GM10266 (cell line): ENCODE data around the gene TBC1D7.
"Not testable (repeated sequence)": the region's sequence is repeated elsewhere in the genome, so short reads cannot be mapped to it uniquely, and the experiment has no call there.

Experiments
- DNase-seq: peaks from one replicate; pipeline ENCODE4 v3.0.0; 2012; ENCODE audit errors: extremely low spot score
- TF ChIP-seq, protein P1 (sequence below): IDR thresholded peaks from 2 replicates; pipeline ENCODE4 v1.5.1; 2012; ENCODE audit warnings: mild to moderate bottlenecking, low read depth; ENCODE audit not compliant: control insufficient read depth, insufficient read depth; ENCODE audit errors: missing control alignments

The TBC1D7 gene

DNA sequence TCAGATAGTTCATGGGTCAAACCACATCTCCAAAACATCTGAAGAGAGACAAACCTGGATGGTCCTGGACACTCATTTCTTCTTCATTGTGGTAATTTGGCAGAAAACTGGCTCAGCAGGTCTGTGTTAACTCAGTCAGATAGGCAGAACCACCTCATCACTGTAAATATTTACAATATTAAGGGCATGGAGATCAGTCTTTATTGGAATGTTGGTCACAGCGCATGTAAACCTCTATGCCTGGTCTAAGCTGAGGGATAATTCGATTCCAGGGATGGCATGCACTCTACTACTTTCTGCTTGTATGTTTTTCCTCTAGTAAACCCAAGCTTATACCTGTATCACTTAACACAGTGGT, 4.0 kb upstream of the TBC1D7 start:
- no peak for DNase-seq

DNA sequence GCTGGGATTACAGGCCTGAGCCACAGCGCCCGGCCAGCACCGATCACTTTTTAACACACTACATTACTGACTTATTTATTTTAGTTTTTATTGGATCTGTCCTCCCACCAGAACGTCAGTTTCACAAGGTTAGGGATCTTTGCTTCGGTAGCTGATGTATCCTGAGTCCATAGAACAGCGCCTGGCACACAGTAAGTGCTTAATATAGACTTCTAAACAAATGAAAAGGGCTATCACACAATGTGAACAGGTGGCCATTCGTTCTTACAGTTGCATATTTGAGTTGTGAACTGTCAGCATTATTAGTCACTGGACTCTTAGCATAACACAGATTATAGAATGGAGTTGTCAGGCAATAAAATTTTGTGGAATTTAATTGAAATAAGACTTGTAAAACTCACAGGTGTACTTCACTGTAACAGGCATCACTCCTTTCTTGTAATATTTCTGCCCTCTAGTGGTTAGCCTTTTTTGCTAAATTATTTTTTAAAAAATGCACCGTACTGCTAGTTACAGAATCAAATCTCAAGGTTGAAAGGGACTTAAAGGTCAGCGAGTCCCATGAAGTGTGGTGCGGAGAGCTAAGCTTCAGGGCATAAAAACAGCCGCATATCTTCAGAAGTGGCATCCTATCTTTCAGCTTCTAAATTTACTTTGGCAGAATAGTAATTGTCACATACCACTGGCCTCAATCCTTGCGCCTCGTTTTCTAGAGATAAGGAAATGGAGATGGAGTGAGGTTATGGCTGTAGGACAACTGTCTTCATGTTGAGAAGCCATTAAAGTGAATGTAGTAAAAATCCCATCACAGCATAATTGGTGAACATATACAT, 3.4 kb upstream of the TBC1D7 start:
- TF ChIP-seq, protein P1, sequence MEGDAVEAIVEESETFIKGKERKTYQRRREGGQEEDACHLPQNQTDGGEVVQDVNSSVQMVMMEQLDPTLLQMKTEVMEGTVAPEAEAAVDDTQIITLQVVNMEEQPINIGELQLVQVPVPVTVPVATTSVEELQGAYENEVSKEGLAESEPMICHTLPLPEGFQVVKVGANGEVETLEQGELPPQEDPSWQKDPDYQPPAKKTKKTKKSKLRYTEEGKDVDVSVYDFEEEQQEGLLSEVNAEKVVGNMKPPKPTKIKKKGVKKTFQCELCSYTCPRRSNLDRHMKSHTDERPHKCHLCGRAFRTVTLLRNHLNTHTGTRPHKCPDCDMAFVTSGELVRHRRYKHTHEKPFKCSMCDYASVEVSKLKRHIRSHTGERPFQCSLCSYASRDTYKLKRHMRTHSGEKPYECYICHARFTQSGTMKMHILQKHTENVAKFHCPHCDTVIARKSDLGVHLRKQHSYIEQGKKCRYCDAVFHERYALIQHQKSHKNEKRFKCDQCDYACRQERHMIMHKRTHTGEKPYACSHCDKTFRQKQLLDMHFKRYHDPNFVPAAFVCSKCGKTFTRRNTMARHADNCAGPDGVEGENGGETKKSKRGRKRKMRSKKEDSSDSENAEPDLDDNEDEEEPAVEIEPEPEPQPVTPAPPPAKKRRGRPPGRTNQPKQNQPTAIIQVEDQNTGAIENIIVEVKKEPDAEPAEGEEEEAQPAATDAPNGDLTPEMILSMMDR: peak; percentile 40
- DNase-seq: peak; percentile 29

More for the DNA sequence above, 4.0 kb upstream of the TBC1D7 start:
- TF ChIP-seq, protein P1: no peak

DNA sequence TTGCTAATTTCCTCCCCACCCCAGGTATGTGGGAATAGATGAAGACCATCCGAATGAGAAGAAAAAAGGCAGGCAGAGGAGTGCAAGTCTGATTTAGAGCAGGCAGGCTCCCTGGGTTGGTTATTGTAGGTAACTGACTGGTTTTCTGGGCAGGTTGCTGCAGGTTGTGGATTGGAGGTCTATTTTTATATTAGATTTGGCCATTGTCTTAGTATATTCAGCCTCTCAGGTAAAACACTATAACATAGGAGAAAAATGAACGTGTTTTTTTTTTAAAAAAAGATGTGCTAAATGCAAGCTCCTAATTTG, 492 bp upstream of the TBC1D7 start:
- TF ChIP-seq, protein P1: no peak
- peak; percentile 25 for DNase-seq

DNA sequence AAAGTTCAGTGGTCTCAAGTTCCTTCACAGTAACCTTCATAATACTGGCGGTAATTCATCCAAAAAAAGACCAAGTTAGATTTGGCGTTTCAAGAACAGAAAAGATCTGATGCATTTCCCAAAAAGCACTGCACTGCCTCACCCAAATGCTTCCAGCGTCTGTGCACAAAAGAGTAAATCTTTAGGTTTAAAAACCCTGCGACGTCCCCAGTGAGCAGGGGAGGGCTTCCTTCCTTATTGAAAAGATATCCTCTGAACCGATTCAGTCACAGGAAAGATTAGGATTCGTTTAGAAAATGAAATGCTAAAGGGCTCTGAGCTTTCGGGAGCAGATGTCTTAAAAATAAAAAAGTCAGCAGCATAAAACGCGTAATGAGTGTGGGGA, 654 bp downstream of the TBC1D7 start:
- DNase-seq: no peak
- TF ChIP-seq, protein P1: no peak

DNA sequence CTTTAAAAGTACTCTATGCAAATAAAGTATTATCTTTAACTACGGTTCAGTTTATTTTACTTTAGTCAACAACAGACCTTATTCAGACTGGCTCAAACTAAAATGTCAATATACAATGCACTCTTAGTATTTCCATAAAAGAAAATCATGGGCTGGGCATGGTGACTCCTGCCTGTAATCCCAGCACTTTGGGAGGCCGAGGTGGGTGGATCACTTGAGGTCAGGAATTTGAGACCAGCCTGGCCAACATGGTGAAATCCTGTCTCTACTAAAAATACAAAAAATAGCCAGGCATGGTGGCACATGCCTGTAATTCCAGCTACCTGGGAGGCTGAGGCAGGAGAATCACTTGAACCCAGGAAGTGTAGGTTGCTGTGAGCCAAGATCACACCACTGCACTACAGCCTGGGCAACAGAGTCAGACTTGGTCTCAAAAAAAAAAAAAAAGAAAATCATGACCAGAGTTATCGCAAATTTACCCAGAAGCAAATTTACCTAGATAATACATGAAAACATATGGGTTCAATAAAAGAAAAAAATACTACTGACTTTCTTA, 2.2 kb downstream of the TBC1D7 start:
- not testable (repeated sequence) for DNase-seq

DNA sequence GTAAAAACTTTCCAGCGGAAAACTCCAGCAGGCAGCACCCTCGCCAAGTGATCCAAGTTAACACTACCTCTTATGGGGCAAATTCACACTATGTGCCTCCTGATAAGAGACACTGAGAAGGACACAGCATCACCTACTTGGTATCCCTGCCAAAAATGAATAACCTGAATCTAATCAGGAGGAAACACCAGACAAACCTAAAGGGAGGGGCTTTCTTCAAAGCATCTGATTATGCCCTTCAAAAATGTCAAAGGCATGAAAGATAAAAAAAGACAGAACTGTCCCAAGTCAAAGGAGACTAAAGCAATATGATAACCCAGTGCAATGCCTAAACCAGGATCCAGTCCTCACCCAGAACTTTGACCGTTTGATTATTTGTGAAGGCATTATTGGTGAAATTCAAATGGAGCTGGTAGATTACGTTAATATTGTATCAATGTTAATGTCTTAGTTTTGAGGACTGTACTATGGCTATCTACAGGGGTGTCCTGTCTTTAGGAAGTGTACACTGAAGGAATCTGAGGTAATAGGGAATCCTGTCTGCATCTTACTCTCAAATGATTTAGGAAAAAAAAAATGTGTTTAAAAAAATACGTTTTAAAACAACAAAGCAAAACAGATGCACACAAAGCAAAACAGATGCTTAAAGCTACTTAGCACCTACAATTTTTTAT, 8.3 kb downstream of the TBC1D7 start:
- TF ChIP-seq, protein P1: no peak
- DNase-seq: no peak

DNA sequence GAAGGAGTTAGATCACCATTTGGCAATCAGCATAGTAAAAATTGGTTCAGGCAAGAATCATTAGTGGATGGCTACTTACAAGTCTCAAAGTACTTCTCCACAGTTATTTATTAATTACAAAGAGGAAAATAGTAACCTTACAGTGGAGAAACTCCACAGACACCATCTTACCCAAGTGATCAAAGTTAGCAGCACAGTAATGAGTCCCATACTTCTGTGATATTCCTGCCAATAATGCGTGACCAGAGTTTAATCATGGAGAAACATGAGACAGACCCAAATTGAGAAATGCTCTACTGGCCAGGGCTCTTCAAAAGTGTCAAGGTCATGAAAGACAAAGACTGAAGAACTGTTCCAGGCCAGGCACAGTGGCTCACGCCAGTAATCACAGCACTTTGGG, 9.5 kb downstream of the TBC1D7 start:
- TF ChIP-seq, protein P1: no peak
- no peak for DNase-seq
